Endometrial microvascular endothelial cells (primary cell): ENCODE measurements around the gene RAI2. TPM values are rescaled to one million over a fixed set of nuclear protein-coding genes. Genes with fewer than 3 reads are reported as not detected.

ENCODE experiments used
- in situ Hi-C: cut with HindIII; loops from 2 replicates; pipeline ENCODE4 v1.10.0; 2017; ENCODE audit warnings: low sequenced_read_pairs, low pct_unique_long_range_greater_than_20kb; ENCODE audit errors: inconsistent ontology term
- total RNA-seq: library from RNA; depleted of rRNA; stranded (reverse); fragments of >200 nt; gene quantifications from one replicate; pipeline ENCODE4 v1.2.3, GENCODE V29; 2015; ENCODE audit errors: inconsistent ontology term

Gene RAI2
- total RNA-seq = 1.3 TPM

- in situ Hi-C loops = no loop called here
Observed at GRCh38 chrX:17860811-17861488, at the start of gene RAI2. TSS of gene RAI2 (minus strand) at chrX:17861298. CDS start at chrX:17802010, 59,288 bp downstream.

- in situ Hi-C loops = no loop called here
Observed at GRCh38 chrX:17888421-17888820, 27.3 kb upstream of the RAI2 start.

GRCh38 chrX:17882680-17883079 is 21.6 kb upstream of the RAI2 start:
- in situ Hi-C loops = no loop called here

- in situ Hi-C loops = no loop called here
Observed at GRCh38 chrX:17878028-17878670, 17.1 kb upstream of the RAI2 start.

- in situ Hi-C loops = no loop called here
Observed at GRCh38 chrX:17876135-17876534, 15.0 kb upstream of the RAI2 start.

GRCh38 chrX:17869580-17869979 is 8.5 kb upstream of the RAI2 start:
- in situ Hi-C loops = no loop called here

- in situ Hi-C loops = no loop called here
Observed at GRCh38 chrX:17861489-17862011, 452 bp upstream of the RAI2 start.

- in situ Hi-C loops = no loop called here
Observed at GRCh38 chrX:17860179-17860780, 818 bp downstream of the RAI2 start.

- in situ Hi-C loops = no loop called here
Observed at GRCh38 chrX:17859609-17860178, 1.4 kb downstream of the RAI2 start.

GRCh38 chrX:17854531-17854930 is 6.6 kb downstream of the RAI2 start:
- in situ Hi-C loops = no loop called here

- in situ Hi-C loops = no loop called here
Observed at GRCh38 chrX:17854069-17854468, 7.0 kb downstream of the RAI2 start.

- in situ Hi-C loops = no loop called here
Observed at GRCh38 chrX:17851874-17852273, 9.2 kb downstream of the RAI2 start.

GRCh38 chrX:17848545-17849265 is 12.4 kb downstream of the RAI2 start:
- in situ Hi-C loops = no loop called here

GRCh38 chrX:17846045-17846444 is 15.1 kb downstream of the RAI2 start:
- in situ Hi-C loops = no loop called here

GRCh38 chrX:17844236-17844635 is 16.9 kb downstream of the RAI2 start:
- in situ Hi-C loops = no loop called here

GRCh38 chrX:17842769-17843525 is 18.2 kb downstream of the RAI2 start:
- in situ Hi-C loops = no loop called here

GRCh38 chrX:17839269-17839668 is 21.8 kb downstream of the RAI2 start:
- in situ Hi-C loops = no loop called here

GRCh38 chrX:17836830-17837229 is 24.3 kb downstream of the RAI2 start:
- in situ Hi-C loops = no loop called here
